HG03521 (cell line): ENCODE results near the gene CPM.
"Not testable (repeated sequence)": the region's sequence is repeated elsewhere in the genome, so short reads cannot be mapped to it uniquely, and the experiment has no call there.

ENCODE experiments used
- ATAC-seq: cut with Tn5 transposase; IDR thresholded peaks from one replicate; pipeline ENCODE4 v1.9.1; 2021; ENCODE audit warnings: mild to moderate bottlenecking, moderate library complexity; ENCODE audit not compliant: unreplicated experiment

CPM gene

GRCh38 chr12:68831751-68832503, 101.0 kb downstream of the CPM start:
- ATAC-seq, result no peak

GRCh38 chr12:68831272-68831671, 101.7 kb downstream of the CPM start:
- no peak for ATAC-seq

- no peak for ATAC-seq
These were observed 104.3 kb downstream of the CPM start for GRCh38 chr12:68828672-68829068.

- ATAC-seq, result no peak
These were observed 104.9 kb downstream of the CPM start for GRCh38 chr12:68827895-68828671.

- no peak for ATAC-seq
These were observed 107.3 kb downstream of the CPM start for GRCh38 chr12:68825569-68826217.

GRCh38 chr12:68824597-68825250, 108.2 kb downstream of the CPM start:
- no peak for ATAC-seq

GRCh38 chr12:68824131-68824530, 108.8 kb downstream of the CPM start:
- ATAC-seq, result no peak

- no peak for ATAC-seq
These were observed 109.3 kb downstream of the CPM start for GRCh38 chr12:68823696-68824095.

- ATAC-seq, result no peak
These were observed 111.4 kb downstream of the CPM start for GRCh38 chr12:68821357-68822188.

GRCh38 chr12:68819481-68819880, 113.5 kb downstream of the CPM start:
- not testable (repeated sequence) for ATAC-seq

- ATAC-seq, result no peak
These were observed 116.8 kb downstream of the CPM start for GRCh38 chr12:68815928-68816800.

- ATAC-seq, result no peak
These were observed 117.6 kb downstream of the CPM start for GRCh38 chr12:68815232-68815927.

GRCh38 chr12:68814490-68815231, 118.3 kb downstream of the CPM start:
- ATAC-seq, result no peak

GRCh38 chr12:68813242-68813593, 119.8 kb downstream of the CPM start:
- no peak for ATAC-seq

- no peak for ATAC-seq
These were observed 120.3 kb downstream of the CPM start for GRCh38 chr12:68812553-68813241.

GRCh38 chr12:68811573-68811972, 121.4 kb downstream of the CPM start:
- not testable (repeated sequence) for ATAC-seq

GRCh38 chr12:68810027-68810389, 123.0 kb downstream of the CPM start:
- ATAC-seq, result not testable (repeated sequence)
